Stimulated activated CD4-positive, alpha-beta T cell treated with anti-CD3 and anti-CD28 coated beads, Interleukin-15, amount 100 ng/mL, for 24 hours (primary cell): ENCODE results near the gene CORO2B.
"Not testable (repeated sequence)": the region's sequence is repeated elsewhere in the genome, so short reads cannot be mapped to it uniquely, and the experiment has no call there.

Source experiments
- DNase-seq: peaks from one replicate; pipeline ENCODE4 v3.0.0-alpha.2; 2020

CORO2B gene

DNA sequence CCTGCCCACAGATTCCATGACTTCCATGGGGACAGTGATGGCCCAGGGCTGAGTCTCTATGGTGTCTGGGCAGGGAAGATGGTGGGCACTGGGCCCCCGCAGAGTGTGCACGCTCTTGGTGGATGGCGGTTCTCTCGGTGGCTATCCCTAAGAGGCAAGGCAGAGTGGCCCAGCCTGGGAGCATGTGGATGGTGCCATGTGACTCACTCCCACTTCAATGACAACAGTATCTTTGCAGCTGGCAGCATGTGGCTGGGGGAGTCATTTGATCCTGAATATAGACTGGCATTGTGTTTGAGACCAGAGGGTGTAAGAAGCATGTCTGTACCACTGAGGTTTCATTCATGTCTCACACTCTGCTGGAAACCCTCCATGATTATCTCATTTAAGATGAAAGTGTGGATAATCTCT is 101.2 kb downstream of the CORO2B start:
- DNase-seq, result no peak

GRCh38 chr15:68680756-68681155 is 102.0 kb downstream of the CORO2B start:
- not testable (repeated sequence) for DNase-seq

DNA sequence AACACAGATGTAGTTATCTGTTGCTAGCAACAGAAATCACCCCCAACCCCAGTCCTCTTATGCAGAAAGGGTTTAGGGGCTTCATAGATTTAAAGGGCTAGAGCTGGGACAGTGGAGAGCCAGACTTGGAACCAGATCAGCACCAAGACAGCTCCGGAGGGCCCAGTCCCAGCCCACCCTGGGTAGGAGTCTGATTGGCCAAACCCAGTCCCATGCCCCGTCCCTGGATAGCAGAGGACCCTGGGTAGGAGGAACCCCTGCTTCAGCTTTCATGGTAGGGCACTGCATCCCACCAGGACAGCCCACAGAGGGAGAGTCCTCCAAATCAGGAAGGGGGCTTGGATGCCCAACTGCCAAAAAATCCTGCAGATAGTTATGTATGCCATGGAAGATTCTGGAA is 103.0 kb downstream of the CORO2B start:
- no peak for DNase-seq

DNA sequence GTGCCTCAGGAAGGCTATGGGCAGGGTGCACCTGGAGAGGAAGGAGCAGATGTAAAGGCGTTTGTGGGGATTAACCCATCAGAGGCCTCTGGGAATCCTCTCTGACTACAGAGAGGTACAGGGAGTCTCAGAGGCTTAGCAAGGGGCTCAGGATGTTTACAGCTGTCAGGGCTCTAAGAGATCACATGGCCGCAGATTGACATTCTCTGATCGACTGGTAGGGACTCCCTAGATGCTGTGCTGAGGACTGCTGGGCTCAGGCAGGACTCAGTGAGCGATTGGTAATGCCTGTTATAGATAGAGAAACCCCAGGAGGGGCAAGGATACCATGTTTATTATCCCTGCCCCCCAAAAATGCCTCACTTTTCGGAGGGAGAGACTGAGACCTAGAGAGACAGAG is 103.5 kb downstream of the CORO2B start:
- DNase-seq, result no peak

DNA sequence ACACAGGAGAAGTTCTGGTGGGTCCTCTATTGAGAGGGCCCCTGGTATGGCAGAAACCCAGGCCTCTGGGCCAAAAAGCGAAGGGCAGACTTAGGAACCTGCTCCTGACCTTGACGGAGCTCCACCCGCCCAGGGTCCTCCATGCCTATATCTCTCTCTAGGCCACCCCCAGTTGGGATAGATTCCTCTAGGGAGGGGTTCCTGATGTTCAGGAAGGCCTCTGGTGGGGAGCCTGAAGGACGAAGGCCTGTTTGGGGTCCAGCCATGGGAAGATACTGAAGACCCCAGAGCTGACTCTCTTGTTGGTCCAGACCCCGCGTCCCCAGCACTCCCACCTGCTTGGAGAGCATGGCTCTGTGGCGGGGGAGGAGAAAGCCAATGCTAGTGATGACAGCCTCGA is 104.2 kb downstream of the CORO2B start:
- DNase-seq, result no peak

- no peak for DNase-seq
Observed at GRCh38 chr15:68683551-68683950, 104.8 kb downstream of the CORO2B start.

DNA sequence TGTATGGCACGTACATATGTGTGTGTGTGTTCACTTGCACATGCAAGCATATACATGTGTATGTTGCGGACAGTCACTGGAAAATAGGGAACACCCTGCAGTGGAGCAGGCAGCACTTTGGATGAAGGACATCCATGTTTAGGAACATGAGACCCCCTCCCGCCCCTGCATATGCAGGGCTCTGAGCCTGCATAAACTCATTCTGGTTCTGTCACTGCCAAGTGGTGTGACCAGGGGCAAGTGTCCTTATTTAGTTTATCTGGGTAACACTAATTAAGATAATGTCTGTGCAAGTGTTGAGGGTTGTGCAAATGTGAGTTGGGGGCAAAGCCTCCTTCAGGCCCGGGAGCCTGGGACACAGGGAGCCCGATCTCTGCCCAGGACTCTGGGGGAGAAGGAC is 105.7 kb downstream of the CORO2B start:
- no peak for DNase-seq

GRCh38 chr15:68687136-68687735 is 108.4 kb downstream of the CORO2B start:
- no peak for DNase-seq

GRCh38 chr15:68691705-68692104 is 112.9 kb downstream of the CORO2B start:
- no peak for DNase-seq

DNA sequence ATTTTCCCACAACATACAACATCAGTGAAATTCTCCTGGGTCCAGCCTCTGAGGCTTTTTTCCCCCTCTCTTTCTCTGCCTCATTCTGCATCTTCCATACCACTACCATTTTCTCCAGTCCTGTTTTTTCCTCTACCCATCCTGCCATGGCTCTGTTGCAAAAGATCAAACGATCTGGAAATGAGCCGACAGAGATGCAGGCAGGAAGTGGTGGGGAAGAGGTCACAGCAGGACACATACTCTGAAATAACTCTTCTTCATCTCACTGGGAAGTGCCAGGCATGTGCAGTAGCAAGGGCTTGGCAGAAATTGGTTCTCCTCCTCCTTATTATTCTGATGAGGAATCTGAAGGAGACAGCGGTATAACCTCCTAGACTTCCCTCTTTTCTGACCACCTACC is 114.3 kb downstream of the CORO2B start:
- DNase-seq, result no peak

DNA sequence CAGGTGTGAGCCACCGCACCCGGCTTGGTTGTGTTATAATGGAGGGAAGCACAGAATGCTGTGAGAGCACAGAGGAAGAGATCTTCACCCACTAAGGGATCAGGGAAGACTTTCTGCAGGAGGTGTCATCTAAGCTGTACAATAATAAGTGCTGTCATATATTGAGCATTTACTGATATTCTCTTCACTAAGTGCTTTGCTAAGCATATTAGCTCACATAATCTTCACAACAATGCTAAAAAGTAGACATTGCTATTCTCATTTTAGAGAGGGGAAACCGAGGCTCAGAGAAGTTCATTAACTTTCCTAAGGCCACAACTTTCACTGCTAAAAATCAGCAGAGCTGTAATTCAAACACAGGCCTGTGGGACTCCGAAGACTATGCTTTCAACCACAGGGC is 115.3 kb downstream of the CORO2B start:
- DNase-seq, result no peak

DNA sequence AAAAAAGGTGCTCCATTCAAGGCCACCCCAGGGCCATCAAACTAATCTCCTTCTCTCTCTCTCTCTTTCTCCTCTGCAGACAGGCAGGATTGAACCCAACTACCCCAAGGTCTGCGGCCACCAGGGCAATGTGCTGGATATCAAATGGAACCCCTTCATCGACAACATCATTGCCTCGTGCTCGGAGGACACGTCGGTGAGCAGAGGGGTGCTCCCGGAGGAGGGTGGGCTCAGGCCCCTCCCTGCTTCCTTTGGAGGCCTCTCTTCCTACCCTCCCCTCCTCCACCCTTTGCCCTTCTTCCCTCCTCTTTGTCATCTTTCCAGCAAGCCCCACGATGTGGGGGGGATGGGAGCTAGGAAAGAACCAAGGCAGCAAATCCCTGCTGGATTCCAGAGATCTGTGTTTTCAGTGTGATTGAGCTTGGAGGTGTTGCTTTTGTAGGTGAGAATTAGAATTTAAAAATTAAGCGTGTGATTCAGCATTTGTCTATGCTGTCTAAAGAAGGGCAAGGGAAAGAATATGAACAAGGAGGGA is 116.3 kb downstream of the CORO2B start:
- no peak for DNase-seq

GRCh38 chr15:68696414-68697363 is 117.9 kb downstream of the CORO2B start:
- DNase-seq, result no peak

DNA sequence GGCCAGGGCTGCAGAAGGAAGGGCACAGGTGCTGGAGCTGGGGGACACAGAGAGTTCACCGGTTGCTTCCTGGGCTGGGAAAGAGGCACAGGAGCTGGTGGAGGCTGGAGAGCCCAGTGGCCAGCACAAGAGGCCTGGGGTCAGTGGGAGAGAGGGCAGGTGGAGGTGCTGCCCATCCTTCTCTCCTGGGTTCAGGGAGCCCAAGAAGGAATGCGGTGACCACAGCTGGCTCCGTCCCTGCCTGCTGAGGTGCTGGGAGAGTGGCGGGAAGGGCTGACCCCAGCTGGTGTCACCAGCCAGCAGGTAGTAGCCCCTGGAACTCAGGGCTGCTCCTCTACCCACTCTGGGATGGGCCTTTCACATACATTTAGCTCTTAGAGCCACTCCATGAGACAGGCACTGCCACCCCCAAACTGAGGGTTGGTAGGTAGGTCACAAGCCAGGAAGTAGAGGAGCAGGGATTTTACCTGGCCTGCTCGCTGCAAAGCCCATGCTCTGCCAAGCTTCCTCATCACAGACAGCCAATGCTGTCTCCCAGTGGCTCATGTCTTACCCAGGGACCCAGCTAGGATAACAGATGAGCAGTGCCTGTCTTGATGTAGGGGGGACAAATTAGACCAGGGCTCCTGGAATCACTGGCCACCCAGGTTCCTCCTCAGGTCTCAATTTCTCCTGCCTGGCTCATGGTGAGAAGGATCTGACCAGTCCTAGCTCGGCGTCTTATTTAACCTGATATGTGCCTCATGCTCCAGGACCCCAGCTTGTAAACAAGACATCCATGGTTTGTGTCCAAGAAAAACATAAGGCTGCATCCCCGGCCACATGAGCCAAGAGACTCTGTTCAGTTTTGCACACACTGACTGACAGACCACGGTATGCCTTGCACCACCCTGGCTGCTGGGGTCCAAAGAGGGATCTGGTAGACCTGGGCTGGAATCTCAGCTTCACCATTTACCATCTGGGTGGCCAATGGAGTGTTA is 119.2 kb downstream of the CORO2B start:
- no peak for DNase-seq

- no peak for DNase-seq
Observed at GRCh38 chr15:68698708-68699107, 119.9 kb downstream of the CORO2B start.

DNA sequence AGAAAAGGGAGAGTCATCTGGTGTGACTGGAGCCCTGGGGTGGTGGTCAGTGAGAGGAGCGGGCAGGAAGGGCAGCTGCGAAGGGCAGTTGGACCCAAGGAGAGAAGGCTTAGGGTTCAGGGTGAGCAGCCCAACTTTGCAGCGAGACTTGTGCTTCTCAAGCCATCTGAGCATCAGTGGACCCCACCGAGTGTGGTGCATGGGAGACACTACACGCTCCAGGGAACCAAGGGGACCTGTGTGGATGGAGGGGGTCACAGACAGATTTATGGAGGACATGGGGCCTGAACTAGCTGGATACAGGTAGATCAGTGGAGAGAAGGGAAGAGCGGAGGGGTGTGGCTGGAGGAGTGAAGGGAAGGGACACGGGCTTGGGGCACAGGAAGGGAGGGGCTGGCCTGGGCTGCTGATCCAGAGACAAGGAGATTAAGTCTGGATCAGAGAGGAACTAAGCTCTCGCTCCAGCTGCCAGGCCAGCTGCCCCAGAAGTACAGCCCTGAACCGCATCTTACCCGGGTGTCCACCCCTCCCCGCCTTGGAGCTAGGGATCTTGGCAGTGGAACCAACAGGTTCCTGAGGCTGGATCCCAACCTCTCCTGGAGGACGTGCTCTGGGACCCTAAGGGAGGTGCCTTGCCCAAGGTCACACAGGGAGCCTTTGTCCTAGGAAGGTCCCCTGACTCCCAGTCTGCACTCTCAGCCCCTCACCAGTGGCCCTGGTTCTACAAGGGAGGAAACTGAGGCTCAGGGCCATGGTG is 120.5 kb downstream of the CORO2B start:
- DNase-seq, result no peak

- no peak for DNase-seq
Observed at GRCh38 chr15:68699881-68700454, 121.2 kb downstream of the CORO2B start.

DNA sequence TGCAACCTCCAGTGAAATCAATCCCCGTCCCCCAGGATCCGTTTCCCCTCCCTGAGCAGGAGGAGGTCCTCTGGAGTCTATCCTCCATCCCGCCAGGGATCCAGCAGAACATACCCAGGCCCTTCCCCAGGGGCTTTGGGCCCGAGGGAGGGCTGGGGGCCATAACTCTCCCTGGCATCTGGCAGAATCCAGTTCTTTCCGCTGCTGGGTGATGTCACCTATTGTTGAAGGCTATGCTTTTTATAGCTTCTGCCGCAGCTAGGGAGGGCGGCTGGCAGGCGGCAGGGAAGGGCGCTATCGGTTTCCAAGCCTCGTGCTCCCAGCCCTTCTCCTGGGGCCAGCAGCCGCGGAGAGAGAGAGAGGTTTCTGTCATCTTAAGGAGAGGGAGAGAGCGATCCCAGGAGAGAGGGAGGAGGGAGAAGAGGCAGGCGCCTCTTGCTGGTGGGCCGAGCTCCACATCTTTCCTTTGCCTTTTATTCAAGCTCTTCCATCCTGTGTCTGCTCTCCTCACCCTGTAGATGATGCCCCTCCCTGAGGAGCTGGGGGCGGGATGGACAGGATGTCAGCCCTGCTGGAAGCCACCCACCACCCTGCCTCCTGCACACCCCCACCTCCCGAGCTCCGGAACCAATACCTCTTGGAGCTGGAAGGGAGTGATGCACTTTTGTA is 121.8 kb downstream of the CORO2B start:
- no peak for DNase-seq

GRCh38 chr15:68701886-68702285 is 123.1 kb downstream of the CORO2B start:
- no peak for DNase-seq

DNA sequence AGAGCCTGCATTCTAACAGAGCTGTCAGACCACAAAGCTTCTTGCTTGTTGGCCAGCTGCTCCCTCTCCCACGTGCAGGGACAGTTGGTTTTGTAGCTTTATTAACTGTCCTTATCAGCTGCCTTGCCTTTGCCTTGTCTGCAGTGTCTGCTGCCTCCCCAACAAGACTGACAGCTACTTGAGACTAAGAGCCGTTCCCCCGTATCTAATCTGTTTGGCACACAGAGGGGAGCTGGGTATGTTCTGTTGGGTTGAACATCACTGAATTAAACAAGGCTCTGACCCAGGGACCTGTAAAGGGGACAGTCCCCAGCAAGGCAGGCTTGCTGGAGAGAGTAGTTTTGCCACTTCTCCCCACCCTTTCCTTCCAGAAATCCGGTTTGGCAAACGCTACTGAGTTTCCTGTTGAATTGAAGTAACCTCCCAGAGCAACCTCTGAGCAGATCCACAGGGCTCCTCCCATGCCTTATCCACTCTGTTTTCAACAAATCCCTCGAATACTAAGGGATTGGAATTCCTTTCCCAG is 125.8 kb downstream of the CORO2B start:
- DNase-seq, result no peak

DNA sequence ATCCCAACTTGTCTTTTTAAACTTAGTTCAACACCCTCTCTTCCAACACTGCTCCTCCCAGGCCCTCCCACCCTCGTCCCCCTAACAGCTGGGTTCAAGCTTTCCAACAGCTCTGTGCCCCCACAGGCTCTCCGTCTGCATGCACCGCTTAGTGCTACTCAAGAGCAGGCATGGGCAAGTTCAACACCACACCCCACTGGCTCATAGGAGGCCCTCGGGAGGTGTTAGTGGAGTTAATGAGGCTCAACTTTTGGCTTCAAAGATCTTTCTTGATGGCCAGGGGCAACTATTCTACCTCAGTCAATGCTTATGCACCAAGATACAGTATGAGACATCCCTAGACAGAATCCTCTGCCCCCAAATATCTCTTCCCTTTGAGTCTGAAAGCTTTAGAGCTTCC is 127.5 kb downstream of the CORO2B start:
- no peak for DNase-seq
